Measurements from ENCODE around the gene SEMA5A.
"Not testable (repeated sequence)": the region's sequence is repeated elsewhere in the genome, so short reads cannot be mapped to it uniquely, and the experiment has no call there.

The SEMA5A gene

DNA sequence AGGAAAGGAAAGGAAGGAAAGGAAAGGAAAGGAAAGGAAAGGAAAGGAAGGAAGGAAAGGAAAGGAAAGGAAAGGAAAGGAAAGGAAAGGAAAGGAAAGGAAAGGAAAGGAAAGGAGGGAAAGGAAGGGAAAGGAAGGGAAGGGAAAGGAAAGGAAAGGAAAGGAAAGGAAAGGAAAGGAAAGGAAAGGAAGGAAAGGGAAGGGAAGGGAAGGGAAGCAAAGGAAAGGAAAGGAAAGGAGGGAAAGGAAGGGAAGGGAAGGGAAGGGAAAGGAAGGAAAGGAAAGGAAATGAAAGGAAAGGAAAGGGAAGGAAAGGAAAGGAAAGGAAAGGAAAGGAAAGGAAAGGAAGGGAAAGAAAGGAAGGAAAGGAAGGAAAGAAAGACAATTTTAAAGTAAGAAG, 192.8 kb downstream of the SEMA5A start:
- DNase-seq, result not testable (repeated sequence)

DNA sequence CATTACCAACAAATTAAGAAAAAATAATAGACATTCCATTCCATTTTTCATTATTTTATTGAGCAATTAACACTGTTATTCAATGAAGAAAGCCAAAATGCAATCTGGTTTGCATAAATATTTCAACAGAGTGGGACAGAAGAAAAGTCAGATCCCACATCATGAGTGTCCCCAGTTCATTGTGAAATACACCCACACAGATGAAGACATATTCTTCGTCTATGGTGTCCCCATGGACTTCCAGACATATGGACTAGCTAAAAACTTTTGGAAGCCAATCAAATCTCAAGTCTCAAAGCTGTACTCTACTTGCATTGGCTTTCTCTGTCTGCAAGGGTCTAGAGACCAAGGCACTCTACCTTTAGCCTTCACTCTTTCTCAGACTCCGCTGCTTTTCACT, 194.3 kb downstream of the SEMA5A start:
- no peak for DNase-seq

DNA sequence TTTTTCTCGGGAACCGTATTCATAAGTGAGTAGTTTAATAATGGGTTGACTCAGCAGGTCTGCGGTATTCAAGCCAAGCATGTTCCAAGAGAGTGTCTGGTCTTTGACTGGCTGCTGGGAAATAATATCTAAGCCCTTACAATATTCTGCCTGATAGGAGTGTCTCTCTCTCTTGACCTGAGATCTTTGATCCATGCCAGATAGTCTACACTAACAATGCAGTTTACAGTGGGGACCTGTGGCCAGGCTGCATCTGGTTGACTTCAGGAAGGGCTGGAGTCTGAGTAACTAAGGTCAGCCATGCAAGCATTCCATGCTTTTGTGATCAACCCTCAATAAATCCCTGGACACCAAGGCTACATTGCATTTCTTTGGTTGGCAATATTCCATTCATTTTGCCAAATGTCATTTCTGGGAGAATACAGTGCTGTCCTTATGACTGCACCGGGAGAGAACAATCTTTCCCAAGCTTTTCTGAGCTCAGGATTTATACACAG, 195.5 kb downstream of the SEMA5A start:
- no peak for DNase-seq

DNA sequence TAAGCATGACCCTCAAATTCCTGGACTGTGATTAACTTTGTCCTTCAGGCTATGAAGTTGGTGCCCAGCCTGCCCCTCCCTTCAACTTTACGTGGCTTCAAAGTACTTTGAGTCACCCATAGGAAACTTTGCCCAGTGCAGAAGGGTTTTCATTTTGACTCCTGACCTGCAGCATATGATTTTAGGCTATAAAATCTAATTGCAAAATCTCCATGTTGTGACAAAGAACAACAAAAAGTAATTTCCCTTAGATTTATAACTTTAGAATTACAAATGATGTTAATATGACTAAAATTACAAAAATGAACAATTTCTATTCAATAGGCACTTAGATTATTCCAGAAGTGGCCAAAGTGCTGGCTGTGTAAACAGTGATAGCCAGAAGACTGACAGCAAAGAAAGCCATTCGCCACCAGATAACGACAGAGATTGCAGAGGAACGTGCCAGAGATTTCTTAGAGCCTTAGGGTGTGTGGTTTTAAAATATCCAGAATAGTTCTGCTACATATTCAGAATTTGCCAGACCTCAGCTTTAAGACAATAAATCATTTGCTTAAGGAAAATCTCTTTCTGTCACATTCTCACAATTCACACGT, 197.4 kb downstream of the SEMA5A start:
- no peak for DNase-seq

DNA sequence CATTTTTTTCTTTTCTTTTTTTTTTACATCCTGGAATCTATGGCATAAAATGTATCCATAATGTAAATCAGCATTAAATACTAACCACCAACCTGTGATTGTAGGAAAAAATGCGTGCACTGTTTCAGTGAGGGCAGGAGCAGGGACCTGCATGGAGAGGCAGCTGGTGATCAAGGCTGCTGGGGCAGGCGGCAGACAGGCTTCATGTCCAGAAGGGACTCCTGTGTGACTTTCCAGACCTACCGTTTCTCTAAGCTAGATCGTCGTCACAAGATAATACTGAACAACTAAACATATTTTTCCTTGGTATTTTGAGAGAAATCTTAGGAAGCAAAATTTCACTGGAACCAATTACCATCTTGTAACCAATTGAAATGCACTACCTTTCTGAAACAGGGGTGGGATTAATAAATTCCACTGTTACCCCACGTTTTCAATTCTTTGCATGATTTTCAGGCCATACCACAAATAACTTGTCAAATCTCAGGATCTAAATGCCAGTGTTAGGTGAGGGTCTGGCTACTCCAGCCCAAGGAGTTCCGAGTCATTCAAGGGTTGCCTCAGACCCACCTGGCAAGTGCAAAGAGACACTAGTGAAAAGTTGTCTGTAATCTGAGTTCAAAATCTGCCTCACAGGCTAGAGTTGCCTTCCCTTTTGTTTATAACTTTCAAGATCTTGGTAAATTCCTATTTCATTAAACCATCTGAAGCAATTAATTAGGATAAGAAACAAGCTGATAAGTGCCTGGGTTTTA, 198.2 kb downstream of the SEMA5A start:
- DNase-seq, result no peak

DNA sequence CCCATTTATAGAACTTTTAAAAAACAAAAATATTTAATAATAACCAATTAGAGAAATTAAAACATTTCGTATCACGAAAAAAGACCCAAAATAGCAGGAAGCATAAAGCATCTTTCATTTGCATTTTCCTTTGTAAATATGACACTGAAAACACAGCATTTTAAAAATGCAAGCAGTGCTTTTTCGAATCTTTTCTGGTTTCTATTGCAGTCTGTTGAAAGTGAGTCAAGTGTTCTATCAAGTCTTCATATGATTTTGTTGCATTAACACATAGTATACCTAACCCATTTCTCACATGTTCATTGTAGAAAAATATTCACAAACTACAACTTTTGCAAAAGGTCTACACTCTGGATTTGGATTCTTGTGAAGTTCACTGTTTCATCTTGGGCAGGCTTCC, 198.8 kb downstream of the SEMA5A start:
- DNase-seq, result no peak

DNA sequence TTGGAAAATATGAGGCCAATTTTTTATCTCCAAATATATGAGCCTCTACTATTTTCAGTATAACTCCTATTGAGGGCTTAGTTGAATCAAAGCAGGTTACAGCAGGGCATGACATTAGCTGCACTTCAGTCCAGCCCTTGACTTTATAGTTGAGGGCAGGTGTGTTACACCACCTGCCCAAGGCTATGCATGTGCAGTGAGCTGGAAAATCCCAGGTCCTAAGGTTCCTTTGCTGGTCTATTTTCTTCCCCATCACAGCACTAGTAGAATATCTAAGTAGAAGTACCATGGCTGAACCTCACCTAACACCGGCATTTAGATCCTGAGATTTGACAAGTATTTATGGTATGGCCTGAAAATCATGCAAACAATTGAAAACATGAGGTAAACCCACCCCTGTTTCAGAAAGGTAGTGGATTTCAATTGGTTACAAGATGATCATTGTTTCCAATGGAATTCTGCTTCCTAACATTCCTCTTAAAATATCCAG, 201.1 kb downstream of the SEMA5A start:
- DNase-seq, result no peak

DNA sequence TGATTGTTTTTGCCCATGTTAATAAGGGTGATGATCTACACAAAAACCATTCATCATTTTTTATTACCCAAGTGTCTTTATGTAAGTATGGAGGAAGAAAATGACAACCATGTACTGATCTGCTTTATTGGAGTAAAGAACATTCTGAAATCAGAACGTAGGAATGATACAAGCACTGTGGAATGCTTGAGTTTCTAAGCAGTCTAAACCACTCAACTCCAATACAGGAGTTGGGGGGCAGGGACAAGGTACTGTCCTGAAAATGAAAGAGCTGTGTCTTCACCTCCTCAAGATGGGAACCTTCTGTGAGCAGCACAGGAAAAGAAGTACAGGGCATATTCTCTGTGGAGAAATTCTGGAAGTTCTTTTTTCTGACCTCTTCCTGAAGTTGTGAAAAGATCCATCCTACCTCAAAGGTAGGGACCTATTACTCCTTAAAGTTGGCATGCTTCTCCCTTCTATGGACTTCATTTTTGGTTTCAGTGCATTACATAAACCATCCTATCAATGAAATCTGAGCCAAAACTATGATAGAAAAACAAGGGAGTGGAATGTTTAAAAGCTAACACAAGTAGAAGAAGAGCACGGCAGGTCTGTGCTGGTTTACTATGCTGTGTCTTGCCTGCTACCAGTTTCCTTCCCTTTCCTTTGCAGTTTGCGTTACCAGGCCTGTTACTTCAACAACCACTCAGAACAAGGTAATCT, 202.6 kb downstream of the SEMA5A start:
- DNase-seq, result no peak

DNA sequence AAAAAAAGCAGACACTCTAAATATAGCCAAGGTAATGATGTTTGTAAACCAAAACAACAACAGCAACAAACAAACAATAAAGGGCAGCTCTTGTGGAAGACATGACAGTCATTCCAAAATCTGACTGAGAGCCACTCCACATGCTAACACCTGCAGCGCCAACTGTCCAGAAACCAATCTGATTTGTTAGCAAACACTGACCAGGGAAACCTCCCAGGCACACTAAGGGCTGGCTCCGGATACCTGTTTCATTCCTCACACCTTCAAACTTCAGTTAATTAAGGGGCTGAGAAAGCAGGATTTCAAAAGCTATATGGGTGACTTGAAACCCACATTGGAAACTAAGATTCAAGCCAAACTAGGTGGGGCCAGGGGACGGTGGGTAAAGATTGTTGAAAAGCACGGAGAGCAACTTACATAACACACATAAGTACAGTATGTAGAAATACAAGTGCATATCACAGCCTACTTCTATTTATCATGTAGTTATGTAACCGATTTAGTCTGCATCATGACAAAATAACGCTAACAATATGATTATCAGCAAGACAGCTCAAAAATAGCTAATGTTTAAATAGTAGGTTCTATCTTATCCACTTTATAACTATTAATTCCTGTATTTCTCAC, 203.6 kb downstream of the SEMA5A start:
- DNase-seq, result no peak

DNA sequence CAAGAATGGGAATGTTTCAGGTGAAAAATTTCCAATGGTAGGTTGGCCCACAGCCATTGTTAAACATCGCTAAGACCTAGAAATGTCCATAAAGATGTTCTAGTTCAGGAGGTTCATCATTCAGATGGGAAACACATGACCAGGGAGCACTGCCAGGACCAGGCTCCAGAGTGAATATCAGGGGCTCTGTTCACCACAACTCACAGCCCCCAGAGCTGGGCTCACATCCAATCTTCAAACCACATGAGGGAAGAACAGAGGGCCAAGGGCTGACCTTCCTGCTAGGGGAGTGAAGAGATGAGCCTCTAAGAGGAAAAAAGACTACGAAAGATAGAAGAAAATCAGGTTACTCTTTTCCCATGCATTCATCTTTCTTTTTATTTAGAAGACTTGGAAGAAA, 205.8 kb downstream of the SEMA5A start:
- DNase-seq, result no peak

DNA sequence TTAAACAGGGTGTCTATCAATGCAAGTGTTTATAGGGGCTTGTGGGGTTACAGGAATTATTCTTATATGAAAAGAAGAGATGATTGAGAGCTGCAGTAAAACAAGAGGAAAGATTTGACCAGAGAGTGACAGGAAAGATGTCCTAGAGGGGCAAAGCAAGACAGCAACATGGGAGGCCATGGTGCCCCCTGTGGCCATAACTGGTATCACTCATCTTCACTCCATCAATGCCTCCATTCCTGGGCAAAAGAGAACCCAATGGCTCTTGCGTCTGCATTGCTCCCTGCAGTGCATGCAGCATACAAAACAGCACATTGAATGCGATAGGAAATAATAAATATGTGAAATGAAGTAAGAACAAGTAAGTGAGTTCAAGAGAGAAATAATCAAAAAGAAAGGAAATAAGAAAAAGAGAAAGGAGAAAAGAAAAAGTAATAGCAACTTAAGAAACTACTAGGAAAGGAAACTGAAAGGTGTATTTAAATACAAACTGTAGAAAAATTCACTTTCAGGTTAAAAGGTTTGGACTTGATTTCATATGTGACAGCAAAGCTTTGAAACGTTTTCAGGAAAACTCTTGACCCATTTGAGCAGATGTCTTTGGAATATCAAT, 206.6 kb downstream of the SEMA5A start:
- DNase-seq, result no peak

DNA sequence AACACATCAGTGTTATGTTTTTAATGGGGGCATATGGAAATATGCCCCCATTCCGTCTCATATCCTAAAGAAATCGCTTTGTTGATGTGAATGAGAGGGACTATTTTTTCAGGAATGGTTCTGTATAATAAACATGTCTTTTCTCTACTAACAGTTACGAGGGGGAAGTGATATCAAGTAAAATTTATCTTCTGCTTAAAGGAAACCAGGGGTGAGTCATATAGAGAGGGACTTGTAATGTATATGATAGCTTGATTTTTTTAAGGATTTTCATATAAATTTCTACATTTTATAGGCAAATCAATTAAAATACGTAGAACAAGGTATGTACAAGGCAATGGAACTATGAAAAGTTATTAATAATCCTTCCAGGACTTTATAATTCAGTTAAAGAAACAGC, 207.1 kb downstream of the SEMA5A start:
- no peak for DNase-seq

DNA sequence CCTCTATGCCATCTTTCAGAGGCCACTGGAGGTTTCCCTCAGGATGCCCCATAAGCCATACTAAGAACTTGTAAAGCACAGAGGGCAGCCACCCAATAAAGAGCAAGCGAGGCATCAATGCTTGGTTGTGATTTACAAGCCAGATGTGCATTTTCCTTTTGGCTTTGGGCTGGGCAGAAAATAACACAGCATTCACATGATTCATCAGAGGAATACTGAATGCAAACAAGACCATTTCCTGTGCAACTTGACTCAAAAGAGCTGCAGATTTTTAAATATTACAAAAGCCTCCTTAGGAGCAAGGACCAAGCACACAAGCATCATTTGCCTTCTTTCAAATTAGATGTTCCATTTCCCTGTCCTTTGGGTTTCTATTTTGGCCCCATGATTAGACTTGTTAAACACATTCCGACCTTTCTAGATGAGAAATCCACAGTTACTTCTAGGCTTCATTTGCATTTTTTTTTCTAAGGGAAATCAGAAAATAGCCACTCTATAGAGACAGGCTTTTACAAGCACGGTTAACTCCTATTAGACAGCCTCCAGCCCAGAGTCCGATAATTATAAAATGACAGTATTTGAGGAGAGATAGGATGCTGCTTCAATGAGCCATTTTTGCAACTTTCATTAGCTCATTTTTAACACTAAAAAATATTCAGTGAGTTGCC, 207.8 kb downstream of the SEMA5A start:
- no peak for DNase-seq

DNA sequence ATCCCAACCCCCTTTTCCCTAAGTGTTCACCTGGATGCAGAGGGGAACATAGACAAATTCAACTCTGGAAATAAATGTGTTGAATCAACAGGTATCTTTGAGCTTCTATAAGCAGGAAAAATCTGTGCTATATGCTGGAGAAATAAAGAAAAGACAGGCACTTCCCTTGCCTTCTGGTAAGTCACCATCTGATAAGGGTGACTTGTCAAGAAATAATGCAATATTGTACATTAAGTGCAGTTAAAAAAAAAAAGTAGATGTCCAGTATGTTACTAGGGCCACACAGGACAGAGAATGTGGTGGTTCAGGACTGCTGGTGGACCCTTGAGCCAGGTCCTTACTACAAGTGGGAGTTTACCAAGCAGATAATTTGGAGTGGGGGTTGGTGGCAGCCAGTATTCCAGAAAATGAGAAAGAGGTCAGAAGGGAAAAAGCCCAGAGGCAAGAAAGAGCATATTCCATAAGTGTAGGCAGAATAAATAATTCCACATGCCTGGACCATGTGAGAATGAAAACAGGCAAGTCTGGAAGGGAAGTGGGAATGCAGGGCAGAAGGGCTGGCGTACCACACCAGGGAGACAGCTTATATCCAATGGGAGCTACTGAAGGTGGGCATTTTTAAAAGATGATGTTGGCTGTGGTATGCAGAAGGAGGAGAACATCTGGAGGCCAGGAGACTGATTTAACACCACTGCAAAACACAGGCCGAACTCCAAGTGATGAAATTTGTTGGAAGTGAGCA, 209.9 kb downstream of the SEMA5A start:
- no peak for DNase-seq

DNA sequence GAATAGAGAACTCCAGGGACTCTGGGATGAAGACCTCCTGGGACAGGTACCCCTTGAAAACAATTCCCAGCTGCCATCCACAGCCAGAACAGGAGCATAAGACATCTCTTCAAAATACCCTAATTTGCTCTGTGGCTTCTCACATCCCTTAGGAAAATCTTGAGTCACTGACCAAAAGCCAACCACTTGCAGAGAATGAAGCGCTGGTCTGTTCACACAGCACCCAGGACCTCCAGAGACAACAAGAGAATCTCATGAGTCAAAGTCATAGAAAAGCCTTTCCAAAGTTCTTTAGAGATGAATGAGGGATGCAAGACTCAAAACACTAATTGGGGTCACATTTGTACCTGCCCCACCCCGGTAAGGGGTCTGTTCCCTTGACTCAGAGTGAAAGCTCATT, 210.6 kb downstream of the SEMA5A start:
- DNase-seq, result no peak

DNA sequence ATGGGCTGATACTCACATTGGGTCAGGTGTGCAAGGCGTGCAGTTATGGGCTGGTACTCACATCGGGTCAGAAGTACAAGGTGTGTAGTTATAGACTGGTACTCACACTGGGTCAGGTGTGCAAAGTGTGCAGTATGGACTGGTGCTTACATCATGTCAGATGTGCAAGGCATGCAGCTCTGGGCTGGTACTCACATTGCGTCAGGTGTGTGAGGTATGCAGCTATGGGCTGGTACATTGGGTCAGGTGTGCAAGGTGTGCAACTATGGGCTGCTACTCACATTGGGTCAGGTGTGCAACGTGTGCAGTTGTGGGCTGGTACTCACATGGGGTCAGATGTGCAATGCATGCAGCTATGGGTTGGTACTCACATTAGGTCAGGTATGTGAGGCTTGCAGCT, 213.8 kb downstream of the SEMA5A start:
- no peak for DNase-seq

DNA sequence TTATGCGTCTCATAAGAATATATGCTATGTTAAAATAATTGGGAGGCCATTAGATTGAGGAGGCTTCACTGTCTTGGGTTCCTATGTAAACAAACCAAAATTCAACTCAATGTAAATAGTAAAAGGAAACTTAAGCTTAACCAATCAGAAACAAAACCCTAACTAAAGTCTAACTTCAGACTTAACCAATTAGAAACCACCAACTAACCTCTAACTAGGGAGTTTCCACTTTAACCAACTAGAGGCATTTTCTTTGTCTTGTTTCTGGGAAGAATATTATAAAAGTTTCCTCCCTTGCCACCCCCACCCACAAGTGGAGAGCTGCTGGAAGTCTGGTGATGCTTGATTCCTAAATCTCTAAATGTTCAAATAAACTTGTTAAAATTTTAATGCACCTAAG, 214.5 kb downstream of the SEMA5A start:
- DNase-seq, result no peak

DNA sequence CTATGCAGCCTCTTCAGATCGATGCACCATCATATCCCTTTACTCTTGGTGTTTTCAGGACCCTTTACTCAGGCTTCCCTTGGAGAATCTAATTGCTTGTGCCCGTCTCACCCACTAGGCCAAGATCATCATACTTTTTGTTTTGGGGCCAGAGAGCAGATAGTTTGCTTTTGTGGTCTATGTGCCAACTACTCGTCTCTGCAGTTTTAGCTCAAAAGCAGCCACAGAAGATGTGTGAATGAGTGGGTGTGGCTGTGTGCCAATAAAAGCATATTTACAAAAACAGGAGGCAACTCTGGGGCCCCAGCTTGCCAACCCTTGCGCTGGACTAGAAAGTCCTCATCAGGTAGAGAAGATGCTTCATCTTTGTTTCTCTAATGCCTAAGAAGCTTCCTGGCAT, 216.8 kb downstream of the SEMA5A start:
- no peak for DNase-seq

DNA sequence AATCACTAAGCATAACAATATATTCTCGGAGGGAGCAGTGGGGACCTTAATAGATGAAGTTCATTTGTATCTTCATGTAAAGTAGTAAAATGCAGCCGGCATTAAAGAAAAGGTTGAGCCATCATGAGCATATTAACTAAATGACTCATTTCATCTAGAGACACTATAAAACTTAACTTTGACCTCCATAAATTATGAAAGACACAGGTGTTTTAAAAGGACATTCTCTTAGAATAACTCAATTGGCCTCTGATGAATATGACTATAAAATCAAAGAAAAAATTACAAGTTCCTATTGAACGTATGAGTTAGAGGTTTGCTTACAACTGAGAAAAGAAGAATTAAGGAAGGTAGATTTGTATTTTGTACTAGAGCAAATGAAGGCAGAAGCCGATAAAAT, 220.3 kb downstream of the SEMA5A start:
- DNase-seq, result no peak

DNA sequence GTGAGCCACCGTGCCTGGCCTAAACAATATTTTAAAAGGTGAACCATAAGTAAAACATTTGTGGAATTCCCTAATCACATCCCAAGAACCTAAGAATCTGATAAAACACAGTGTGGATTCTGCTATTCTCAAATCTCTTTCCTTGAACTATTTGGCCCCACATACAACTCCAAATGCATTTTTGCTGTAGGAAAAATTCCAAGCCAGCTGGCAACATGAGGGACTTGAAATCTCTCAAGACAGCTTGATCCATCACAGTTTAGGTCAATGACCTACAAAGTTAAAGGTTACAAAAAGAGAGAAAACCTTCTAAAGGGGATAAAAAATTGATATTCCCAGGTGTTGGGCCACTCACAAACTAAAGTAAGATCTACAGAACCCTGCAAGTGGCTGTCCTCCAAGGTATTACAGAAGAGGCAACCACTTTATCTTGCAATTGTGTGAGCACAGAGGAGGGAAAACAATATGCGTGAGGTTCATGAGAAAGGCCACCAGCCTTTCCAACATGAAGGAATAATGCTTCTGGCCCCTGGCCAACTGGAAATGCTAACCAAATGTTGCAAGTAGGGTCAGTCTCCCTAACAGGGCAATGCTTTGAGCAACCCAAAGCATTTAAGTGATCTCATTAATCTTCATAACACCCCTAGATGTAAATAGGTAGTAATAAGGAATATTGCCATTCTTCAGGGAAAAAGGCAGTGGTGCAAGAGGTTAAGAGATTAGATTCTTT, 221.4 kb downstream of the SEMA5A start:
- DNase-seq, result no peak

DNA sequence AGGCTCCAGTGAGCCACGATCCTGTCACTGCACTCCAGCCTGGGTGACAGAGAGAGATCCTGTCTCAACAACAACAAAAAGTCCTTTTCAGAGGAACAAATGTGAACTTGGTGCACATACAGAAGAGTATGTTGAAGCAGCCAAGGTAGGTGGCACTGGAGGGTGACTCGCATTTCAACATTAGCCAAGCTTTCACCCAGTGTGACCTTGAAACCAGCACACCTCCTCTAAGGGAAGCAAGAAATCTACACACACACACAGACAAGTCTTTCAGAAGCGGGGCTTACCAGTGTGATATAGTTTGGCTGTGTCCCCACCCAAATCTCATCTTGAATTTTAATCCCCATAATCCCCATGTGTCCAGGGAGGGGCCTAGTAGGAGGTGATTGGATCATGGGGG, 225.2 kb downstream of the SEMA5A start:
- no peak for DNase-seq
